Measurements from ENCODE around the gene ARSA.

ARSA gene

DNA sequence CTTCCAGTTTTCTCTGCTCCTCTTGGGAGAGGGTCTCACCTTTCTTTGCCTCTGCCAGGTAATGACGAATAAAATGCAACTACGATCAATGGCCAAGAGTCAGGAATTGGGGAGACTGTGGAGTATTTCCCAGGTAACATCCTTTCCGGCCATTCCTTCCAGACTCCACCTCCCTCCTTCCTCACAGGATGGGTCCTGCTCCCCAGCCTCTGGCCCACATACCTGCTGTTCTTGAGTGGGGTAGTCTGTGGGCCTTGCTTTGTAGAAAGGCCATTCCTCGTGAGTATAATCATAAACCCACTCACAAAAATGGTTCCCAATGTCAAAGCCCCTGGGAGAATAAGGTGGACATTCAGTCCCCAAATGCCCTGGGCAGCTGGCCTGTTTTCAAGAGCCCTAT, 48.2 kb downstream of the ARSA start:
- H3K27me3 ChIP-seq (ENCODE audit: low read depth) = no peaks in the 10 kb centered on the region
- H3K9me3 ChIP-seq = no peaks in the 10 kb centered on the region
- in situ Hi-C loops (cut with MboI; ENCODE audit: low sequenced_read_pairs) = no loop called here
- H3K4me3 ChIP-seq = no peak overlapping the region
- no peak for DNase-seq (ENCODE audit: low spot score in 2 of 2)
- peaks cover 47% of the 10 kb centered on the region for H3K36me3 ChIP-seq (replicated peaks)
- peaks cover 12% of the 10 kb centered on the region for H3K4me1 ChIP-seq

DNA sequence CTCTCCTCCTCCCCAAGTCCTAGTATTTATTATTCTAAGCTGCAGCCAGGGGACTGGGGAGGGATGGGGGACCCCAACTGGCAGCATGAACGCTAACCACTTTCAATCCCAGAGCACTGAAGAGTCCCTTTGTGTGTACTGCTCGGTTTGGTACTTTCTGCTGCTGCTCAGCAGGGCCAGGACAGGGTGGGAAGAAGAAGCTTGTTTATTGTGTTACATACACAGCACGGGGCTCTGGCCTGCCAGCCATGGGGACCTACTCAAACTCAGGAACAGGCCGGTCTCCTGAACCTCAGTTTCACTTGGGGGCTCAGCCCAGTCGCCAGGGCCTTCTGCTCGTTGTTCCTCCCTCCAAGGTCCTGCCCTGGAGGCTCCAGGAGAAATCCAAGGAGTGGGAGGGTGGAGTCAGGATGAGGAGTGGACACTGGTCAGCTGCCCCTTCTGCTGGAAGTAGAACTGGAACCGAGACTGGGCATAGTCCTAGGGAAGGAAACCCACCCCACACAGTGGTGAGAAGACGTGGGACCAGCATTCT, 49.1 kb downstream of the ARSA start:
- DNase-seq (ENCODE audit: low spot score in 2 of 2) = no peak
- Histone ChIP-seq H3K4me1 (peaks cover 11% of the 10 kb centered on the region), H3K27me3 (ENCODE audit: low read depth) (no peaks in the 10 kb centered on the region), H3K4me3 (no peak overlapping the region), H3K36me3 (replicated peaks) (peaks cover 55% of the 10 kb centered on the region), H3K9me3 (no peaks in the 10 kb centered on the region)
- in situ Hi-C loops (cut with MboI; ENCODE audit: low sequenced_read_pairs) = no loop called here

DNA sequence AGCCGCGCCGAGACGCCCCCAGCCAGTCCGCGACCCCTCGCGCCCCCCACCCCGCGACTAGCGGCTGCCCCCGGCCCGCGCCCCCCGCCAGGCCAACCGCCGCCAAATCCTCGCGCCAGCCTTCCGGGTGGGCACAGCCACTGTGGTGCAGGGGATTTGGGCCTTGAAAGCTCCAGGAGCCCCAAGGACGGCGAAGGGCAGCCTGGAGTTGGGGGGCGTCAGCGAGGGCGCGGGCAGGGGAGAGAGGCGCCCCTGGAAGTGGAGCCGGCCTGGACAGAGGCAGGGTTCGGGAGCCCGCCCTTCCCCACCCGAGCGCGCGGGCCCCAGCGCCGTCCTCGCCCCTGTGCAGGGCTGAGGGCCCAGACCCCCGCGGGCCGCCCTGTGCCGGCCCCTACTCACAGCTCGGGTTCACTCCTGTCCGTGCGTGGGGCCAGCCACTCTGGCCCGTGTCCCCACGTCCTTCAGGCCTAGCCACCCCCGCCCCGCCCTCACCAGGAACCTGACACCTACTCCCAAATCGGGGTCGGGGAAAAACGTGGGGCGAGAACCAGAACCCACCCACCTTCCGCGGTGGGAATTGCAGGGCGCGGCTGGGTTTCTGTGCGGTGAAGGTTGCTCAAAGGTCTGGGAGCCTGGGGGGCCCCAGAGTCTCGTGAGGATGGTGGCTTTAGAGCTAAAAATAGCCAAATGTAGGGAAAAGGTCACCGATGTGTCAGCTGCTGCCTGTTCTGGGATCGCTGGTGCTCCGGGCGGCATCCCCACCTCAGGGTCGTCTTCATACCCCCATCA, 49.8 kb downstream of the ARSA start, which contains the start of gene CPT1B:
Gene CPT1B, minus strand, starts transcription at position 441 of the 789 bp plus-strand sequence. CDS start 512 bp downstream, outside the sequence.
- no peaks in the 10 kb centered on the region for H3K27me3 ChIP-seq (ENCODE audit: low read depth)
- H3K4me1 ChIP-seq = peaks cover 7% of the 10 kb centered on the region
- H3K9me3 ChIP-seq = no peaks in the 10 kb centered on the region
- in situ Hi-C loops (cut with MboI; ENCODE audit: low sequenced_read_pairs) = no loop called here
- peaks cover 62% of the 10 kb centered on the region for H3K36me3 ChIP-seq (replicated peaks)
- H3K4me3 ChIP-seq = no peak within 1 kb of the TSS
- DNase-seq (ENCODE audit: low spot score in 2 of 2) = no peak

DNA sequence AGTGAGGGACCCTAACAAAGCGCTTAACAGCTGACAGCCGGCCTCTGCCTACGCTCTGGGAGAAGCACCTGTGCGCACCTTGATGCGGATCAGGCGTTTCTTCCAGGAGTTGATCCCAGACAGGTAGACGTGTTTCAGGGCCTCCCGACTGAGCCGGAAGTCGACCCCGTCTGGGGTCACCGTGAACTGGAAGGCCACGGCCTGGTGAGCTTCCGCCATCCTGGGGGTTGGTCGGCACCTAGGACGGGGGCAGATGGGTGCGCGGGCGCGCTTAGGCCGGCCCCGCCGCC, 50.3 kb downstream of the ARSA start:
- in situ Hi-C loops (cut with MboI; ENCODE audit: low sequenced_read_pairs) = no loop called here
- no peak for DNase-seq (ENCODE audit: low spot score in 2 of 2)
- H3K27me3 ChIP-seq (ENCODE audit: low read depth) = no peaks in the 10 kb centered on the region
- H3K4me3 ChIP-seq = no peak overlapping the region
- peaks cover 7% of the 10 kb centered on the region for H3K4me1 ChIP-seq
- H3K36me3 ChIP-seq (replicated peaks) = peaks cover 67% of the 10 kb centered on the region
- no peaks in the 10 kb centered on the region for H3K9me3 ChIP-seq

DNA sequence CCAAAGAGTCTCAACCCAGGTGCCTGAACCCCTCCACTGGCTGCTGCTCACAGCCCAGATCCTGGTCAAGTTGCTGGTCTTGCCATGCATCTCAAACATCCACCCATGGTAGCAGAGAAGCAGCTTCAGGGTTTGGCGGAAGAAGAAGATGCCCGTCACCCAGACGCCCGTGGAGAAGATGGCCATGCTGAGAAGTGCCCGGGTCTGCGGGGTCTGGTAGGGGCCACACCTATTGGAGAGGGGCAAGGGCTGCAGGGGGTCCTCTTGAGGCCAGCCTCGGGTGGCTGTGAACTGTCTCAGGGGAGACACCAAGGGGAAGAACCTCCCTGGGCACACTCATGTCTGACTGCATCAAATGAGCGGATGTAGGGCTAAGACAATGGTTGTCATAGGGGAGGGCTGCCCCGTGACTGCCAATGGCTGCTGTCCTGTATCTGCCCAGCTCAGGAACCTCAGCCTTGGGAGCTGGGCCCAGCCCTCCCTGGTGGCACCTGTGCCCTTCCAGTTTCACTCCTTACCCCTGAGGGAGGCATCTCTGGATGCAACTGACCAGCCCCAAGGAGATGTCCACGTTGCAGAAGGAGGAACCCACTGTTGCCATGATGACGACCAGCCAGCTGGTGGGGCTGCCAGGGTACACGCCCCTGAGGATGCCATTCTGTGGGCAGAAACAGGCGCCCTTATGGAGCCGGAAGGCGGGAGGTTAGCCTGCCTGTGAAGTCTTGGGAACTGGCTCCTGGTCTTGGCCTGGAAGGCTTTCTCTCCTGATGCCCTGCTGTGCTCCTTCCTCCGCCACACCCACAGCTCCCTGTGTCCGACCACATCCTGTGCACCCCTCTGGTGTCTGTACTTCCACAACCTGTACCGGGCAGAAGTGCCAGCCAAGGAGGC, 50.9 kb downstream of the ARSA start:
- DNase-seq (ENCODE audit: low spot score in 2 of 2) = no peak
- in situ Hi-C loops (cut with MboI; ENCODE audit: low sequenced_read_pairs) = no loop called here
- no peaks in the 10 kb centered on the region for H3K27me3 ChIP-seq (ENCODE audit: low read depth)
- H3K36me3 ChIP-seq (replicated peaks) = peaks cover 73% of the 10 kb centered on the region
- H3K9me3 ChIP-seq = no peaks in the 10 kb centered on the region
- H3K4me3 ChIP-seq = no peak overlapping the region
- peaks cover 7% of the 10 kb centered on the region for H3K4me1 ChIP-seq

DNA sequence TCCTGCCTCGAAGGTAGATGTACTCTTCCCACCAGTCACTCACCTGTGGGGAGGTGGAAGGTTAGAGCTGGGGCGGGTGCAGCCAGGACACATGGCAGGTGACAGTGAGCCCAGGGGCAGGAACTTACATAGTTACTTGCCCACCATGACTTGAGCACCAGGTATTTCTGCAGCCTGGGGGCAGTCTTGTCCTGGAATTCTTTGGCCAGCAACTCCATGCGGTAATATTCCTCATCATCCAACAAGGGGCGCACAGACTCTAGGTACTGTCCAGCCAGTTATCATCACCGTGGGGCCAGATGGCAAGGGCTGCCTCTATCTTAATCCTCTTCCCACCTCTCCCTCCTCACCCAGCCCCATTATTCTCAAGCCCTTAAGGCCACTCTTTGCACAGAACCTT, 51.9 kb downstream of the ARSA start:
- Histone ChIP-seq H3K4me3 (no peak overlapping the region), H3K9me3 (no peaks in the 10 kb centered on the region), H3K36me3 (replicated peaks) (peaks cover 79% of the 10 kb centered on the region), H3K27me3 (ENCODE audit: low read depth) (no peaks in the 10 kb centered on the region), H3K4me1 (no peaks in the 10 kb centered on the region)
- in situ Hi-C loops (cut with MboI; ENCODE audit: low sequenced_read_pairs) = no loop called here
- peak; percentile 17 to 45 for DNase-seq (ENCODE audit: low spot score in 2 of 2)

DNA sequence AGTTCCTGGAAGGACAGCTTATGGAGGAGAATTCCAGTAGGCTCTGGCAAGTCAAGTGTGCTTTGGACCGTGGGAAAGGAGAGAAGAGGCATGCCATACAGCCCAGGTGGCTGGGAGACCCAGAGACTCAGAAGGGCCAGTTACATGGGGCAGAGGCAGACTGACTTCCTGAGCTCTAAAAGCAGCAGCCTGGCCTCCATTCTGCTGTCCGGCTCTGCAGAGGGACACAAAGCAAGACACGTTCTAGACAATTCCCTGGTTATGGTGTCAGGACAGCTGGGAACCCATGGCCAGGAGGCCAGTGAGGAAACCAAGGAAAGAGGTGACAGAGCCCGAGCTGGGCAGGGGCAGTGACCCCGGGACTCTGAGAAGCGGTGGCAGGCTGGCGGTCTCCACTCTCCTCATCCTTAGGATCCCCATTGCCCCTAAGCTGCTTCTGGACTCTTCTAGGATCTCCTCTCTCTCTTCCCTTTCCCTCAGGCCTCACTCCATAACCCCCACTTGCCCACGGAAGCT, 52.5 kb downstream of the ARSA start:
- no peak for DNase-seq (ENCODE audit: low spot score in 2 of 2)
- no peaks in the 10 kb centered on the region for H3K27me3 ChIP-seq (ENCODE audit: low read depth)
- no peak overlapping the region for H3K4me3 ChIP-seq
- H3K9me3 ChIP-seq = no peaks in the 10 kb centered on the region
- no peaks in the 10 kb centered on the region for H3K4me1 ChIP-seq
- H3K36me3 ChIP-seq (replicated peaks) = peaks cover 81% of the 10 kb centered on the region
- in situ Hi-C loops (cut with MboI; ENCODE audit: low sequenced_read_pairs) = no loop called here
